GM11168 (cell line): ENCODE measurements around the gene ASCC1.

ENCODE experiments used
- in situ Hi-C: fragments of 300-500 bp; cut with MboI; formaldehyde crosslinking; loops from one replicate; pipeline ENCODE4 v1.12.0; 2022; ENCODE audit warnings: low sequenced_read_pairs; ENCODE audit not compliant: unreplicated experiment

The ASCC1 gene

DNA sequence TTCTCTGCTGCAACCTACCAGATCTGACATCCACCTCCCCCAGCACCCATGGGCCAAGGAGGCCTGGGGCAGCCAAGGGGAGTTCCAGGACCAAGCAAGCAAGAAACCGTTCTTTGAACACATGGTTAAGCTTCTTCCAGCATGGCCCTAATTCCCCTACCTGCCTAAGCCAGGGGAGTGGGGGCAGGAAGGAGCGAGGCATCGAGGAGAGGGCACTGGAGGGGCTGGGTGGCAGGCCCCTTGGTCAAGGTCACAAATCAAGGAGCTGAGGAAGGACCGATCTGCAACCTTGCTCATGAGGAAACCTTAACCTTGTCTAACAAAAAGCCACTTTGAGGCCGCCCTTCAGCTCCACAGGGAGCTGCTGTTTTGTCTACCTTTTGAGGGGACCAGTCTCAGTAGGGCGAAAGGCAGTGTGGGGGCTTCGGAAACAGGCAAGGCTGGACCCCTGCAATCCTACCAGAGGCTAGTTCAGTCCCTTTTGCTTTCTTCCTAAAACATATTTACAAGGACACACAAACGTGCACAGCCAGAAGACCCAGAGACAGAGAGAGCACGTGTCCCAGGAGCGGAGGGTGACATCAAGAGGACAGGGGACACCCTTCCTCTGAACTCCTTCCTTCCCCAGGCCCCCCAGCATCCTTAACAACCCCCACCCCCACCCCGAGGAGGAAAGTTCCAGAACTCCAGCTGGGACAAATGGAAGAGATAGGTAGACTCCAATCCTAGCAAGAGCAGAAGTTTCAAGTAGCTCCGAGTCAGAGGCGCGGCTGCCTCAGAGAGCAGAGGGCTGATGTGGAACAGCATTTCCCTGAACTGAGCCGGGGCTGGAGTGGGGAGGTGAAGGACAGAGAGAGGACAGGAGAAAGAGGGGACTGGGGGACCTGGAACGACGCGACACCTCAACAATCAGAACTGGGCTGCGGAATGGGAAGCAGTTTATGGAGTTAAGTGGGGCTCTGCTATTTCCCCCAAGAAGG is 155.9 kb downstream of the ASCC1 start:
- in situ Hi-C loops: loop anchor here (10.0 kb wide), 1 partner anchor 155 kb away; no protein-coding TSS in a partner anchor

DNA sequence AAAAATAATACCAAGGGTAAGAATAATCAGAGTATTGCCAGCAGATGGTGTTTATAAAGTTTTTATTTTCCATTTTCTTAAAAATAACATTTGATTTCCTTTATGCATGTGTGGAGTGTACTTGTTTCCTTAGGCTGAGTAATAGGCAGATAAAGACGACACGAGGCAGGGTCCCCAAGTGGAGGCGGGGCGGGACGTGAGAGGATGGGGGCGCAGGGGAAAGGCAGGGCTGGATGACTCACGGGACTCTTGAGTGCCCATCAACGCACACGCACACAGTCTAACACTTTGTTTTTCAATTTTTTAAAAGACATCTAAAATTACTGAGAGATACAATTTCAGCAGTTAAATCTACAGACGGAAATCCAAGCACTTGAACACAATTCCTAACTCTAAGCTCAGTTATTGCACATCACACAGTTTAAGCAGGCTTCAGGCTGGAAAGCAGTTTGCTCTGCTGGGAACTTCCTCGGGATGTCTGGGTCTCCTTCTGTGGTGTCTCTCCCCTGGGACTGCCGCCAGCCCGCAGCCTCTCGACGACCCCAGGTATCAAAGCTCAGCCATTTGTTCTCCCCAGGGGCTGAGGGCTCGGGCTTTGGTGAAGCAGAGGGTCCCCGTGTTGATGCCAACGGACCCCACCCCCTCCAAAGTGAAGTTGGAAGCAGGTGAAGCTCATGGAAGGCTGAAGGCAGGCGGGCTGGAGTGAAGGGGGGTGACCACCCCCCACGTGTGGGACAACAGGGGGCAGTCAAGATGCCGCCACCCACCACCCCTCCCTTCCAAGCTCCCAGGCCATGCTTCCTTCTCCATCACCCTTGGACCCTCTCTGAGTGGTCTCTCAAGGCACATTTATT is 156.9 kb downstream of the ASCC1 start:
- in situ Hi-C loops: loop anchor here (10.0 kb wide), 1 partner anchor 154 kb away; no protein-coding TSS in a partner anchor

DNA sequence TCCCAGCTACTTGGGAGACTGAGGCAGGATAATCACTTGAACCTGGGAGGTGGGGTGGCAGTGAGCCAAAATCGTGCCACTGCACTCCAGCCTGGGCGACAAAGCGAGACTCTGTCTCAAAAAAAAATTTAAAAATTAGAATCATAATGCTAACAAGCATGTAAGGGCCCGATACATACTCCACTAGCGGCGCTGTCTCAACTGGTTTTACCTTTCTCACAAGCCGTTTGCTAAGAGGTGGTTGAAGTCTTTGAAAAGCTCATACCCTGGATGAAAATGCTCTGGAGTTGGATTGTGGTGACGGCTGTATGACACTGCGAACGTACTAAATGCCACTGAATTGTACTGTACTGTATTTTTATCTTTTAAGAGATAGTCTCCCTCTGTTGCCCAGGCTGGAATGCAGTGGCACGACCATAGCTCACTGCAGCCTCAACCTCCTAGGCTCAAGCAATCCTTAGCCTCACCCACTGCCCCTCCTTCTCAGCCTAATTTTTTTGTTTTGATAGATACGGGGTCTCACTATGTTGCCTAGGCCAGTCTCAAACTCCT is 157.7 kb downstream of the ASCC1 start:
- in situ Hi-C loops: loop anchor here (10.0 kb wide), 1 partner anchor 154 kb away; no protein-coding TSS in a partner anchor

DNA sequence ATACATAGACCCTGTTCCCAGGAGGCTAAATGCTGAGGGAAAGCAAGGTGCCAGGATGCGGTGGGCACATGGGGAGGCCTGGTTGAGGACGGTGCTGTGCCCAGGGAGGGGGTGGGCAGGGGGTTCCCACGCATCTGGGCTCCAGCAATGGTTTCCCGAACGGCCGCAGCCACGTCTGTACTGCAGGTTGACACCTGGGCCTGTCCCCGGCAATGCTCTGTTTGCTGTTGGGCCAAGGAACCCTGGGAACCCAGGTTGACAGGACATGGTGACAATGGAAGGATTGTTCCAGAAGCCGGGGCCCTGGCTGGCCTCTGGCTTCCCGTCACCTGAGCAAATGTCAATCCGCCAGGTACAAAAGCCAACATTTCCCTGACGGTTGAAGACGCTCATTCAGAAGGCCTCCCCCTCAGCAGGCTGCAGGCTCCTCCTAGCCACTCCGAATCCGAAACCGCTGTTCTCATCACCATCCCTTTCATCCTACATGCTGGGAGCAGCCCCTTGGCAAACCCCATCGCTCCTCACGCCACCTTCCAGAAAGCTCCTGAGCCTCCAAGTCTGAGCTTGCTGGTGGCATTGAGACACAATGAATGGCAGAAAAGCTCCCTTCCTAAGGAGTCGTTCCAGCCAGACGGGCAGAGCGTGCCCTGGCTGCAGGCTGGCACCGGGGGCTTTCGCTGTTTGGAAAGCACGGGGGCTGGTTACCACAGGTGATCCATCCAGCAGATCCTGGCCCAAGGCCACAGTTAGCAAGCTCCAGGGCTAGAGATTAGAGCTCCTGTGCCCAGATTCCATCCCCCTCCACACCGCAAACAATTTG is 158.9 kb downstream of the ASCC1 start:
- in situ Hi-C loops: loop anchor here (10.0 kb wide), 1 partner anchor 152 kb away; no protein-coding TSS in a partner anchor

- in situ Hi-C loops: loop anchor here (10.0 kb wide), 1 partner anchor 151 kb away; no protein-coding TSS in a partner anchor
Observed at GRCh38 chr10:72056113-72056512, 160.0 kb downstream of the ASCC1 start.

- in situ Hi-C loops: loop anchor here (10.0 kb wide), 1 partner anchor 149 kb away; no protein-coding TSS in a partner anchor
Observed at GRCh38 chr10:72053690-72054089, 162.4 kb downstream of the ASCC1 start.

DNA sequence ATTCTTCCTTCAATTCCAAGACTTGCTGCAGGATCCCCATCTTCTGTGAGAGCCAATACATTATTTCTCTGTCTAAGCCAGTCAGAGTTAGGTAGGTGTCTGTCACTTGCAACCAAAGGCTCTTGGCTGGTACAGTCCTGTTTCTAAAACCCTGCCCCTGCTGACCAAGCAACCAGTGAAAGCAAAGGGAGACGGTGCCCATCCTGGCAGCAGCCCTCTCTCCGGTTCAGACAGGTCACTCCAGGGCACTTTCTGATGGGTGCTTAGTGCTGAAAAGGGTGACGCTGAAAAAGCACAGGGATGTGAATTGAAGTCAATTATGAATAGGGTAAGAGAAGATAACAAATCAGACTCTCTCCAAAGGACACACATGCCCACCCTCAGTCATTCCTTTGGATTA is 165.2 kb downstream of the ASCC1 start:
- in situ Hi-C loops: loop anchor here (10.0 kb wide), 1 partner anchor 146 kb away; no protein-coding TSS in a partner anchor

DNA sequence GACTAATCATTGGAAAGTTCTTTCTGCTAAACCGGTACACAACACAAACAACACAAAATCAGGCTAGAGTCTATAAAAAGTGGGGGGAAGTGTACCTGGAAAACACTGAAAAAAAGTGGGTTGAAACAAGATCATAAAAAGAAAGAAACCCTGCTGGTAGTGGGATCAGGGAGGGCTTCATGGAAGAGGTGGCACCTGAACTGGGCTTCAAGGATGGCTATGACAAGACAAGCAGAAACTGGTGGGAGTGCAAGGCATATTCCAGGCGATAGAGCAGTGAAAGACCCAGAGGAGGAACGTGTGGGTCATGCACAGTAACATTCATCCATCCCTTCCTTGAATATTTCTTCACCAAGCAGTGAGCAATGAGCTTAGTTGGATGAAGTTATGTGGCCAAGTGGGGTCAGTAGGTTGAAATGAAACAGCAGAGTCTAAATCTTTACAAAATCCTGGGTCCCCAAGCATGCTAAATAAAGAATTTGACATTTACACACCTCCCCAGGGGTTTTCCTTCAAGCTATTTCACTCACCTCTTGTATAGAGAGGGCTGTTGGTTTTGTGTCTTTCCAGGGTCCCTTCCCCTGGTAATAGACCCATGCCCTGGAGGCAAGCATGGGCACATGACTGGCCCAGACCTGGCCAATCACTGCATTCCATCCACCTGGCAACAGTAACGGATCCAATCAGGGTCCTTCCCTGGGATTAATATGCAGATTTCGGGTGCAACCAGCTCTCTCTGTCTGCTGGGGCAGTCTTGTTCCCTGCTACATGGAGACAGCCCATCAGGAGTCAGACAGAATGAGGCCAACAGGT is 165.9 kb downstream of the ASCC1 start:
- in situ Hi-C loops: loop anchor here (10.0 kb wide), 1 partner anchor 145 kb away; no protein-coding TSS in a partner anchor

- in situ Hi-C loops: no loop called here
Observed at GRCh38 chr10:72049472-72049871, 166.6 kb downstream of the ASCC1 start.

GRCh38 chr10:72048450-72049124 is 167.5 kb downstream of the ASCC1 start:
- in situ Hi-C loops: no loop called here
